ENCODE results near the gene NT5DC4. TPM values are rescaled to one million over a fixed set of nuclear protein-coding genes. Genes with fewer than 3 reads are reported as not detected.
"Not testable (repeated sequence)": the region's sequence is repeated elsewhere in the genome, so short reads cannot be mapped to it uniquely, and the experiment has no call there.

The NT5DC4 gene
- total RNA-seq, 1 donor from 2014 or later = not detected

DNA sequence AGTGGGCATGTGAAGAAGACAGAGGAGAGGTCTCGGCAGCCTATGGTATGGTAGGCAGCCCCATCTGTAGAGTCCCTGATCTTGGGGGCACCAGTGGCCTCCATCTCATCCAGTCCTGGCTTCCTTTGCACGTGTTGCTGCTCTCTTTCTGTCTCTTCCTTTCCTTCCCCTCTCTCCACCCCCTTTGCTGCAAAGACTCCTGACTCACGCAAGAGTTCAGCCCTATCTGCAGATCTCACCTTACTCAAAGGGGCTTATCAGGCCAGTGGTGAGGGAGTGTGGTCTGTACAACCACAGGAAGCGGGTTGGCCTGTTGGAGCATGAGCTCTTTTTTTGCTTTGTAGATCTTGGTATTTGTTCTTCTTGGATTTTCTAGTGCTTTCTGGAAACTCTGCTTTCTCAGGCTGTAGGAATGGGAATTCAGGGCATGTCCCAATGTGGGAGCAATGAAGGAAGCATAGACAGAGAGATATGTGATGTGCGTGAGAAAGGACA is 14.6 kb upstream of the NT5DC4 start:
- peaks cover 3% of the 10 kb centered on the region for H3K36me3 Mint-ChIP-seq (ENCODE audit: low read depth, unreplicated experiment)

DNA sequence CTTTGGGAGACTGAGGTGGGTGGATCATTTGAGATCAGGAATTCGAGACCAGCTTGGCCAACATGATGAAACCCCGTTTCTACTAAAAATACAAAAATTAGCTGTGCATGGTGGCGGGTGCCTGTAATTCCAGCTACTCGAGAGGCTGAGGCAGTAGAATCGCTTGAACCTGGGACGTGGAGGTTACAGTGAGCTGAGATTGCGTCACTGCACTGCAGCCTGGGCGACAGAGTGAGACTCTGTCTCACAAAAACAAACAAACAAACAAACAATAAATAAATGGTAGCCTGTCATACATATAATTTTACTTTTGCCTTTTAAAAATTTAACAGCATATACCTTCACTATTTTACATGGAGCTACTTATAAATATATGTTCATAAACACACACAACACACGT is 13.9 kb upstream of the NT5DC4 start:
- DNase-seq (ENCODE audit: low spot score); H3K36me3 Mint-ChIP-seq (ENCODE audit: low read depth, unreplicated experiment); H3K27me3 Mint-ChIP-seq (ENCODE audit: unreplicated experiment); H3K9me3 Mint-ChIP-seq (ENCODE audit: unreplicated experiment); H3K27ac Mint-ChIP-seq (ENCODE audit: unreplicated experiment); H3K4me3 Mint-ChIP-seq (ENCODE audit: unreplicated experiment): not testable (repeated sequence)
- peaks cover 31% of the 10 kb centered on the region for H3K4me1 Mint-ChIP-seq (ENCODE audit: unreplicated experiment)

More for the DNA sequence above, 14.6 kb upstream of the NT5DC4 start:
- TF ChIP-seq, protein P1, sequence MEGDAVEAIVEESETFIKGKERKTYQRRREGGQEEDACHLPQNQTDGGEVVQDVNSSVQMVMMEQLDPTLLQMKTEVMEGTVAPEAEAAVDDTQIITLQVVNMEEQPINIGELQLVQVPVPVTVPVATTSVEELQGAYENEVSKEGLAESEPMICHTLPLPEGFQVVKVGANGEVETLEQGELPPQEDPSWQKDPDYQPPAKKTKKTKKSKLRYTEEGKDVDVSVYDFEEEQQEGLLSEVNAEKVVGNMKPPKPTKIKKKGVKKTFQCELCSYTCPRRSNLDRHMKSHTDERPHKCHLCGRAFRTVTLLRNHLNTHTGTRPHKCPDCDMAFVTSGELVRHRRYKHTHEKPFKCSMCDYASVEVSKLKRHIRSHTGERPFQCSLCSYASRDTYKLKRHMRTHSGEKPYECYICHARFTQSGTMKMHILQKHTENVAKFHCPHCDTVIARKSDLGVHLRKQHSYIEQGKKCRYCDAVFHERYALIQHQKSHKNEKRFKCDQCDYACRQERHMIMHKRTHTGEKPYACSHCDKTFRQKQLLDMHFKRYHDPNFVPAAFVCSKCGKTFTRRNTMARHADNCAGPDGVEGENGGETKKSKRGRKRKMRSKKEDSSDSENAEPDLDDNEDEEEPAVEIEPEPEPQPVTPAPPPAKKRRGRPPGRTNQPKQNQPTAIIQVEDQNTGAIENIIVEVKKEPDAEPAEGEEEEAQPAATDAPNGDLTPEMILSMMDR (IDR thresholded peaks at IDR 0.05; ENCODE audit: unreplicated experiment) = no peak
- H3K27ac Mint-ChIP-seq (ENCODE audit: unreplicated experiment) = no peak overlapping the region
- H3K4me3 Mint-ChIP-seq (ENCODE audit: unreplicated experiment) = no peak overlapping the region
- DNase-seq (ENCODE audit: low spot score) = no peak
- peaks cover 29% of the 10 kb centered on the region for H3K4me1 Mint-ChIP-seq (ENCODE audit: unreplicated experiment)
- H3K9me3 Mint-ChIP-seq (ENCODE audit: unreplicated experiment) = peaks cover 2% of the 10 kb centered on the region
- H3K27me3 Mint-ChIP-seq (ENCODE audit: unreplicated experiment) = peaks cover 1% of the 10 kb centered on the region

DNA sequence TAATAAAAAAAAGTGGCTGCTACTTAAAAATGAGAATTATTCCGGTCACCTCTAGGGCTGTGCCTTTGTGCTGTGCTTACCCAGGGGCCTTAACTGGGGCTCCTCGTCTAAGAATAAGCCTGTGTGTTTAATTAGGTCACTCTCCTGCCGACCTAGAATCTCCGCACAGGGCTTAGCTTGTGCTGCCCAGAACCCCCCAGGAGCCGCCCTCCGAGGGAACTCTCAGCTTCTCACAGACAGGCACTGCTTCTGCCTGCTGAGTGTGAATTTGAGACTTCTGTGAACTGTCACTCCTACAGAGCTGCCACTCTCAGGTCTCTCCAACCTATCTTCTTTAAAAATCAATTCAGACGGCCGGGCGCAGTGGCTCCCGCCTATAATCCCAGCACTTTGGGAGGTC is 11.9 kb upstream of the NT5DC4 start:
- Mint-ChIP-seq H3K36me3 (ENCODE audit: low read depth, unreplicated experiment) (peaks cover 4% of the 10 kb centered on the region), H3K4me1 (ENCODE audit: unreplicated experiment) (peaks cover 34% of the 10 kb centered on the region), H3K9me3 (ENCODE audit: unreplicated experiment) (peaks cover 3% of the 10 kb centered on the region), H3K27me3 (ENCODE audit: unreplicated experiment) (peaks cover 6% of the 10 kb centered on the region), H3K4me3 (ENCODE audit: unreplicated experiment) (no peak overlapping the region), H3K27ac (ENCODE audit: unreplicated experiment) (no peak overlapping the region)
- TF ChIP-seq, protein P1 (IDR thresholded peaks at IDR 0.05; ENCODE audit: unreplicated experiment) = no peak
- no peak for DNase-seq (ENCODE audit: low spot score)

DNA sequence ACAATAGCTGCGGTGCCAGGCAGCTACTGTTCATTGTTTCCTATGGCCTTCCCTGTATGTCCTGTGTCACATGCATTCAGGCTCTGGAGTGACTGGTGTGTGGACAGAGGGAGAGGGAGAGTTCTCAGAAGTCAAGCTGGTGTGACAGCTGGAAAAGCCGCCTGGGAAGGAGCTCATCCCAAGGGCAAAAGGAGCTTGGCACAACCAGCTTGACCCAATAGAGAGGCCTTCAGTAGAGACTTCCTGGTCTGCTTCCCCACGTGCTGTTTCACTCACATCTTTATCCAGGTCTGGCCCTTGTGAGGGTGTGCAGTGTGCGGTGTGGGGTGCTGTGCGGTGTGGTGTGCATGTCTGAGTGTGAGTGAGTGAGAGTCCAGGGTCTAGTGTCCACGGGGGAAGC is 11.1 kb upstream of the NT5DC4 start:
- TF ChIP-seq, protein P1 (IDR thresholded peaks at IDR 0.05; ENCODE audit: unreplicated experiment) = no peak
- H3K27ac Mint-ChIP-seq (ENCODE audit: unreplicated experiment) = no peak overlapping the region
- H3K27me3 Mint-ChIP-seq (ENCODE audit: unreplicated experiment) = peaks cover 9% of the 10 kb centered on the region
- no peak for DNase-seq (ENCODE audit: low spot score)
- peaks cover 3% of the 10 kb centered on the region for H3K9me3 Mint-ChIP-seq (ENCODE audit: unreplicated experiment)
- H3K4me1 Mint-ChIP-seq (ENCODE audit: unreplicated experiment) = peaks cover 34% of the 10 kb centered on the region
- H3K4me3 Mint-ChIP-seq (ENCODE audit: unreplicated experiment) = no peak overlapping the region
- peaks cover 4% of the 10 kb centered on the region for H3K36me3 Mint-ChIP-seq (ENCODE audit: low read depth, unreplicated experiment)

DNA sequence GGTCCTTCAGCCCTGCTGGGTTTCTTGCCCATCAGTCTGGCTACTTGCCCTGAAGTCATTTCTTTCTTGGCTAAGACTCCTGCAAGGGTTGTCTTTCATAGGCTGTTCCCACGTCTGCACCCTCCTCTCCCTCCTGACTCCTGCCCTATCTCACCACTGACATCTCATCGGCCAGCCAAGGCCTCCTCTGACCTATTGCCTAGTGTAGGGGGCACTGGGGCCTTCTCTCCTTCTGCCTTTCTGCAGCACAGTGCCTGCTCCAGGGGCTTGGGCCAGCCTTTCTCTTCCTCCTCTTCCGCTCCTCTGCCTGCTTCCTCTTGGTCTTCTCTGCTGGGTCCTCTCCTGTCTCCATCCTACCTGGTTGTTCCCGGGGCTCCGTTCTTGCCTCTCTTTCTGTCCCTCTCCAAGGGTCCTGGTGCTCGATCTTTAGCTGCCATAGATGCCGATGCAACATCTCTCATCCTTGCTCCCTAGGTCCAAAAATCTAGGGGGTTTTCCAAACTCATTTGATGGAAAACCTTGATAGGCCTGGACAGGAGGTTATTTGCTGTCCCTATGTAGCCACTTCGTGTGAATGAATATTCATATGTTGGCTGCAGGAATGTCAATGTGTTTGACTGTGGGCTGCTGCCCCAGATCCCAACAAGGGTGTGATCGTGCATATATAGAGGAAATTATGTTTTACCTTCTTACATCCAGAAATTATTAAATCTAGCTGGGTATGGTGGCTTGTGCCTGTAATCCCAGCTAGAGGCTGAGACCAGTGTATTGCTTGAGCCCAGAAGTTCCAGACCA is 9.7 kb upstream of the NT5DC4 start:
- Mint-ChIP-seq H3K4me1 (ENCODE audit: unreplicated experiment) (peaks cover 26% of the 10 kb centered on the region), H3K9me3 (ENCODE audit: unreplicated experiment) (peaks cover 3% of the 10 kb centered on the region), H3K36me3 (ENCODE audit: low read depth, unreplicated experiment) (peaks cover 4% of the 10 kb centered on the region), H3K27me3 (ENCODE audit: unreplicated experiment) (peaks cover 9% of the 10 kb centered on the region), H3K4me3 (ENCODE audit: unreplicated experiment) (no peak overlapping the region), H3K27ac (ENCODE audit: unreplicated experiment) (no peak overlapping the region)
- no peak for DNase-seq (ENCODE audit: low spot score)
- TF ChIP-seq, protein P1 (IDR thresholded peaks at IDR 0.05; ENCODE audit: unreplicated experiment) = no peak
